Fibroblast of pulmonary artery (primary cell): ENCODE measurements around the gene NCAPH2.

ENCODE experiments used
- DNase-seq: peaks from one replicate; pipeline ENCODE4 v3.0.0-alpha.2; 2010; ENCODE audit warnings: low read depth
- H3K4me3 ChIP-seq: replicated peaks from 2 replicates; pipeline ENCODE4 v1.5.1; 2011; ENCODE audit warnings: low read depth, mild to moderate bottlenecking, control low read depth, low read length, moderate library complexity
- CTCF ChIP-seq: IDR thresholded peaks from 2 replicates; pipeline ENCODE4 v1.5.1; 2011; ENCODE audit warnings: mild to moderate bottlenecking, control low read depth, low read length, inconsistent platforms; ENCODE audit errors: missing control alignments

The NCAPH2 gene

DNA sequence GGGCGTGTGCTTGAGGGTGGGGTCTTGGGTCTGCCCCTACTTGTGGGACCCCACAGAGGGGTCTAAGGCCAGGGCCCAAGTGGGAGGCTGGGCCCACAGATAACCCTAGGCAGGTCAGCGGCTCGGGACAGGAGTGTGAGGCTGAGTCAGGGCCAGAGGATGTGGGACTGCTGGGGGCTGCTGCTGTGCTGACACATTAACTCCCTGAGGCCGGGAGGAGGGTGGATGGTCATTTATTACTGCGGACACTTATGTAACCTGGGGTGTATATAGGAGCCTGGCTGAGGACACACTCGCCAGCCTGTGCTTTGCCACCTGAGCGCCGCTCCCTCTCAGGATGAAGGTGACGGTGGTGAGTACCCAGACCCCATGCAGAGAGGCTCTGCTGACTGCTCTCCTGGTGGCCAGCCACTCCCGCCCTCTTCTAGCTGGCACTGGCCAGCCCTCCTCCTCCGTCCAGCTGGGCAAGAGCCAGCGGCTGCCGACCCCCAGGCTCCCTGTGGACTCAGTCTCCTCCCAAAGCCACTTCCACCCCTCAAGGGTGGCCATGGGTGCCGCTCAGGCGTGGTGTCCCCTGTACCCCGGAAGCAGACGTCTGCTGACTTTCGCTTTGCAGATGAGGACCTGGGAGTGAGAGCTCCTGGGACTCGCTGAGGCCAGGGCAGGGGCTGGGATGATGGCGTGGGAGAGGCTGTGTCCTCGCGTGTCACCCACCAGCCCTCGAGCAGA, 21.3 kb upstream of the NCAPH2 start, which contains the start of gene MIOX:
Gene MIOX, plus strand, starts transcription at position 299 of the 729 bp plus-strand sequence. Its CDS starts 39 bp downstream, at position 338.
- DNase-seq: no peak

DNA sequence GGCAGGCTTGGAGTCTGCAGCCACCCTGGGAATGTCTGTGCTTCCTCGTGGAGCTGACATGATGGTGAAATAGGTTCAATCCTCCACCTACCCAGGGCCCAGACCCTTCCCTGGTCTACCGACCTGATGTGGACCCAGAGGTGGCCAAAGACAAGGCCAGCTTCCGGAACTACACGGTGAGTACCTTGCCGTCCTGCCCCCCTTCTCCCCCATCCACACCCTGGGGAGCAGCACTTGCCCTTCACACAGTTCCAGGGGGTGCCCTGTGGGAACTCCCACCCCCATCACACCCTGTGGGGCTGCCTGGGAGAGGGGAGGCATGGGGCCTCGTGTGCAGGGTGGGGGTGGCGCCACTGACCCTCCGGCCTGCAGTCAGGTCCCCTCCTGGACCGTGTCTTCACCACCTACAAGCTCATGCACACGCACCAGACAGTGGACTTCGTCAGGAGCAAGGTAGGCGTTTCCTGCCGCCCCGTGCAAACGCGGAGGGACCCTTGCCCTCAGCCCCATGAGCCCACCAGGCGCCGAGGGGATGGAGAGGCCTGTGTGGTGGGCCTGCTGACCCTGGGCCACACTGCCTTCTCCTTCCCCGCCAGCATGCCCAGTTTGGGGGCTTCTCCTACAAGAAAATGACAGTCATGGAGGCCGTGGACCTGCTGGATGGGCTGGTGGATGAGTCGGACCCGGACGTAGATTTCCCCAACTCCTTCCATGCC, 20.6 kb upstream of the NCAPH2 start:
- no peak overlapping the region for H3K4me3 ChIP-seq
- no peak for DNase-seq
- no peak for TF ChIP-seq CTCF

More for the DNA sequence above, 21.3 kb upstream of the NCAPH2 start, which contains the start of gene MIOX:
- TF ChIP-seq CTCF: no peak
- no peak within 1 kb of the TSS for H3K4me3 ChIP-seq

DNA sequence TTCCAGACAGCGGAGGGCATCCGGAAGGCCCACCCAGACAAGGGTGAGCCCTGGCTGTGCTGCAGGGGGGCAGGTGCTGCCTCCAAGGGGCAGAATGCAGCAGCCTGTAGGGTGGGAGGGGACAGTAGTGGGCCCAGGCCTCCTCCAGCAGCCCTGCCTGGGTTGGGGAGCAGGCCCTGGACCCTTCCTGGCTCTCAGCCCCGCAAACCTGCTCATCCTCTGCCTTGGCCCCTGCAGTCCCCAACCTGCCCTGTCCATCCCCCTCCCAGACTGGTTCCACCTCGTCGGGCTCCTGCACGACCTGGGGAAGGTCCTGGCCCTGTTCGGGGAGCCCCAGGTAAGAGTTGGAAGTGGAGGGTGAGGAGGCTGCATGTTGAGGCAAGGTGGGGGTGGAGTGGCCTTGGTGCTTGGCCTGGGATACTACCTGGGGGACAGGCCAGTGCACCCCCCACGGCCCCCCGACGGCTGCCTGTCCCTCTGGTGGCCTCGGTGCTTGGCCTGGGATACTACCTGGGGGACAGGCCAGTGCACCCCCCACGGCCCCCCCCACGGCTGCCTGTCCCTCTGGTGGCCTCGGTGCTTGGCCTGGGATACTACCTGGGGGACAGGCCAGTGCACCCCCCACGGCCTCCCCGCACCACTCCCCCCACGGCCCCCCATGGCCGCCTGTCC, 19.9 kb upstream of the NCAPH2 start:
- TF ChIP-seq CTCF: no peak
- no peak for DNase-seq

GRCh38 chr22:50488886-50489285, 19.1 kb upstream of the NCAPH2 start:
- H3K4me3 ChIP-seq: no peak overlapping the region
- no peak for DNase-seq
- no peak for TF ChIP-seq CTCF

More for the DNA sequence above, 19.9 kb upstream of the NCAPH2 start:
- H3K4me3 ChIP-seq: no peak overlapping the region

DNA sequence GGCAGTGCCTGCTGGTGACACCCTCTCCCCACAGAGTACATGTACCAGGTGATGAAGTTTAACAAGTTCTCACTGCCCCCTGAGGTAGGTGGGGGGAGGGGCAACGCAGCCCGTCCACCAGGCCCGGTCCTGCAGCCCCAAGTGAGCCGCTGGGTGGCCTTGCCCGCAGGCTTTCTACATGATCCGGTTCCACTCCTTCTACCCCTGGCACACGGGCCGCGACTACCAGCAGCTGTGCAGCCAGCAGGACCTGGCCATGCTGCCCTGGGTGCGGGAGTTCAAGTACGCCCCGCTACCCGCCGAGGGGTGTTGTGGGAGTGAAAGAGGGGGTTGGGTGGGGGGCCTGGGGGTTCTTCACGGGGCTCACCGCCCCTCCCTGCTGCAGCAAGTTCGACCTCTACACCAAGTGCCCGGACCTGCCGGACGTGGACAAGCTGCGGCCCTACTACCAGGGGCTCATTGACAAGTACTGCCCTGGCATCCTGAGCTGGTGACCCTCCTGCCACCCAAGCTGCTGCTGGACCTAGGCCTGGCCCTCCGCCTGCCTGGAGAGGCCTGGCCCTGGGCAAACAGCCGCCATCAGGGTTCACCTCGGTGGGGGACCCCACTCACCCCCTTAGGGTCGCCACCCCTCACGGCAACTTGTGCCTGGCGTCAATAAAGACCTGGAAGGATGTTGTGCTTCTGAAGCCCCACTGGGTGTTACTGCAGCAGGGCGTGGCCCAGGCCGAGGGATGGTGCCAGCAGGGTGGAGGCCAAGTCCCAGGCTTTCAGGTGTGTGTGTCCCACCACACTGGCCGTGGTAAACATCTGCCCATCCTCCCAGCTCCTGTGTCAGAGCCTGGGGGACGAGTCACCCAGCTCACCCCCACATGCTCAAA, 18.4 kb upstream of the NCAPH2 start:
- H3K4me3 ChIP-seq: no peak overlapping the region
- no peak for DNase-seq
- TF ChIP-seq CTCF: no peak

GRCh38 chr22:50490531-50491308, 17.3 kb upstream of the NCAPH2 start:
- no peak overlapping the region for H3K4me3 ChIP-seq
- no peak for TF ChIP-seq CTCF

More at GRCh38 chr22:50490531-50491308, 17.3 kb upstream of the NCAPH2 start:
- no peak for DNase-seq
